HL-60/S4 treated with phorbol 12-myristate 13-acetate at 8.2 ng/mL for 4 days and 3 days (cell line): Measurements from ENCODE around the gene NPNT.

Experiments
- in situ Hi-C: fragments of 300-500 bp; cut with MboI; formaldehyde crosslinking; loops from 2 replicates; pipeline ENCODE4 v1.15.0; 2022; ENCODE audit warnings: low sequenced_read_pairs

NPNT gene

DNA sequence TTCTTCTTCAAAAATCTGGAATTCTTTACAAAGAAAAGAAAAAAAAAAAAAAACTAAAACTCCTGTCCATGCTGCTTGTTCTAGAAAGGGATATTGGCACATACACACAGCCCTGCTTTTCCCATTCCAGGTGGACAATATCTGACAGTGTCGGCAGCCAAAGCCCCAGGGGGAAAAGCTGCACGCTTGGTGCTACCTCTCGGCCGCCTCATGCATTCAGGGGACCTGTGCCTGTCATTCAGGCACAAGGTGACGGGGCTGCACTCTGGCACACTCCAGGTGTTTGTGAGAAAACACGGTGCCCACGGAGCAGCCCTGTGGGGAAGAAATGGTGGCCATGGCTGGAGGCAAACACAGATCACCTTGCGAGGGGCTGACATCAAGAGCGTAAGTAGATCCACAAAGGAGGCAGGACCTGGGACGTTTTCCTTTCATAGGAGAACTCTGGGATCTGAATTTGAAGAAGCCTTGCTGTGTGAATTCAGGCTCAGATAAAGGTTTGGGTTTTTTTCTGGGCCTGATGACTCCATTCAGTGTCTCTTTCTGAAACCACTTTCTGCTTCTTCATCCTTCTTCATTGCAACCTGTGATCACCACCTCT, 71.9 kb downstream of the NPNT start:
- in situ Hi-C loops = no loop called here

DNA sequence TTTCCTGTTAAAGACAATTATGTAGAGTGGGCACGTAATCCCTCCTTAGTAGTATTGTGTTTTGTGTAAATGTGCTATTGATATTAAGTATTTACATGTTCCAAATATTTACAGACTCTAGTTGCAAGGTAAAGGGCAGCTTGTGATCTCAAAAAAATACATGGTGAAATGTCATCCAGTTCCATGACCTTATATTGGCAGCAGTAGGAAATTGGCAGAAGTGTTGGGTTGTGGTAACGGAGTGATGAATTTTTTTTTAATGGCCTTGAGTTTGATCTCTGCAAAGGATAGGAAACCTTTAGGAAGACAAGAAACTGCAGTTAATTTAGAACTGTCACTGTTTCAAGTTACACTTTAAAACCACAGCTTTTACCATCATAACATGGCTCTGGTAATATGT, 74.3 kb downstream of the NPNT start:
- in situ Hi-C loops = no loop called here

DNA sequence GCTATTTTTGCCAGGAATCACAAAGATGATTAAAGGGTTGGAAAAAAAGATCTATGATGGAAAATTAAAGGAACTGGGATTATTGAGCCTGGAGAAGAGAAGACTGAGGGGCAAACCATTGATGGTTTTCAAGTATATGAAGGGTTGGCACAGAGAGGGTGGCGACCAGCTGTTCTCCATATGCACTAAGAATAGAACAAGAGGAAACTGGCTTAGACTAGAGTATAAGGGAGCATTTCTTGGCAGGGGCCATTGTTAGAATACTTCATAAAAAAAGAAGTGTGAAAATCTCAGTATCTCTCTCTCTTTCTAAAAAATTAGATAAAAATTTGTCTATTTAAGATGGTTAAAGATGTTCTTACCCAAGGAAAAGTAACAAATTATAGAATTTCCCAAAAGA, 75.1 kb downstream of the NPNT start:
- in situ Hi-C loops = no loop called here

DNA sequence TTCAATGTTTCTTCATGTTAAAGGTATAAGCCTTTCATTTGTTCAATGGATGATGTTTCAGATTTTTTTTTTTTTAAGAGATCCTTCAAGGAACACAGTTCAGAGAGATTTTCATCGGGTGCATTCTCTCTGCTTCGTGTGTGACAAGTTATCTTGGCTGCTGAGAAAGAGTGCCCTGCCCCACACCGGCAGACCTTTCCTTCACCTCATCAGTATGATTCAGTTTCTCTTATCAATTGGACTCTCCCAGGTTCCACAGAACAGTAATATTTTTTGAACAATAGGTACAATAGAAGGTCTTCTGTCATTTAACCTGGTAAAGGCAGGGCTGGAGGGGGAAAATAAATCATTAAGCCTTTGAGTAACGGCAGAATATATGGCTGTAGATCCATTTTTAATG, 75.8 kb downstream of the NPNT start:
- in situ Hi-C loops = no loop called here

DNA sequence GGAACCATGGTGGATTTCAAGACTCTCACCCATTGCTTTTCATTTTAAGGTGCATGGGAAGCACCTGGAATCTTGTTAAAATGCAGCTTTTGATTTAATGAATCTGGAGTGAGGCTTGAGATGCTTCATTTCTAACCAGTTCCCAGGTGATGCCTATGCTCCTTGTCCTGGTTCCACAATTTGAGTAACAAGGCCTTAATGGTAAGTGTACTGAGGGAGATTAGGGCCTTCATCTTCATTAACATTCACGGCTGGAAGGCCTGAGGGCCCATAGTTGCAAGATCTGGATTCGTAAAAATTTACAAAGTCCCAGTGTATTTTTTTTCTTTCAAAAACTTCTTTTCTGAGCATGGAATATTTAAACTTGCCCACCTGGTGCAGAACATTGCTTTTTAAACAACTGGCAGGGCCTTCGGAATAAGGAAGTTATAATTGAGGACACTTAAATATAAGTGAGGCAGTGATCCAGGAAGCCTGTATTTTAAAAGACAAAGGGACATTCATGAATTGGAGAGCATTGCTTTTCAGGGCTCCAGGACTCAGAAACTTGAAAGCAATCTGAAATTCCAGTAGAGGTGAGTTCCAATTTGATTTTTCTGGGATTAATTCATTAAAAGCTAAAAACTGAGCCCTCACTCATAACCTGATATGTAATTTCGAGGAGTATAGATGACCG, 77.8 kb downstream of the NPNT start:
- in situ Hi-C loops = no loop called here

DNA sequence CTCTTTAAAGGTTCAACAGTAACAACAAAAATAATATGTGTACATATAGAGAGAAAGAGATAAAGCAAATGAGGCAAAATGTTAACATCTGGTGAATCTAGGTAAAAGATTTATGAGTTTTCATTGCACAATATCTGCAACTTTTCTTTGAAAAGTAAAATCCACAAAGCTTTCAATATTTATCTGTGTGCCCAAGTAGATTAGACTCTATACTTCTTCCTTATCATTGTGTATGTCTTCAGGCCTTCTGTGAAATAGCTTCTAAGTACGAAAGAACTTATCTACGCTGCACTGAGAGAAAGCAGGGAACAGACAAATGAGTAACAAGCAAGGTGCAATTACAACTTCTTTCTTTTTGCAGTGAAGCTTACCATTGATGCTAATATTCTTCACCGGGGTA, 81.6 kb downstream of the NPNT start:
- in situ Hi-C loops = no loop called here

DNA sequence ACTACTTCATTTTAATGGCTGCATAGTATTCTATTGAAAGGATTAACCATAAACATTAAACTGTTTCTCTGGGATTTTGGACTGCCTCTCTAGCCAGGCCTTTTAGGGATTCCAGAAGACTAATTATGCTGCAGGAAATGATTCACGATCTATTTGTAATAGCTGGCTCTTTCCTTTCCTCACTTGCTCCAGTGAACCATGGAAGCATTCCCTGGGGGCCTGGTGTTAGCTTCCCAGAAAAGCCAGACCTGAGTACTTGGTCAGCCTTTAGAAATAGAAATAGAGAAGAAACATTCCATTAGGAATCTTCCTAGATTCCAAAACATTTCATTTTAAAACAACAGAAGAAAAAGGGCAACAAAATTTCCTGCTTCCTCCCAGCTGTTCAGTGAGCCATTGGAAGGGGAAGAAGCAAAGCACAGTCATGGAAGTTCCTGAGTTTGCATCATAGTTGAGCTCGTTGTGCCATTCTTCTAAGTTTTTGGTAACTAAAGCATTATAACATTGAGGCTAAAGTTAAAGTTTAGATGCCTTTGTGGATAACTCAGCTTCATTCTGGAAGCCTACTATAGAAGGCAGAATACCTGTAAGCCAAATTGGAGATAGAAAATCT, 83.5 kb downstream of the NPNT start:
- in situ Hi-C loops = no loop called here

DNA sequence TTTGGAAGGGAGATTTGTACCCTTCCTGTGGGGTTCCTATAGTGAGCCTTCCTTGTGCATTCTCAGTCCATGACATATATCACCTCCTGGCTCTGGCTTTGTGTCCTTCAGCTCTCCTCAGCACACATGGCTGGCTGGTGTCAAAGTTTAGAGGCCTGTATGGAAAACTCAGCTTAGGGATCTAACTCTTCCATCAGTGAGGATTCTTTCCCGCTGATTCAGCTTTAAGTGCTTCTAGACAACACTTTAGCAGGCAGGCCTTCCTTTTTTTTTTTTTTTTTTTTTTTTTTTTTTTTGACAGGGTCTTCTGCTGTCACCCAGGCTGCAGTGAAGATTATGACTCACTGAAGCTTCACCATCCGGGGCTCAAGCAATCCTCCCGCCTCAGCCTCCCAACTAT, 84.2 kb downstream of the NPNT start:
- in situ Hi-C loops = no loop called here

DNA sequence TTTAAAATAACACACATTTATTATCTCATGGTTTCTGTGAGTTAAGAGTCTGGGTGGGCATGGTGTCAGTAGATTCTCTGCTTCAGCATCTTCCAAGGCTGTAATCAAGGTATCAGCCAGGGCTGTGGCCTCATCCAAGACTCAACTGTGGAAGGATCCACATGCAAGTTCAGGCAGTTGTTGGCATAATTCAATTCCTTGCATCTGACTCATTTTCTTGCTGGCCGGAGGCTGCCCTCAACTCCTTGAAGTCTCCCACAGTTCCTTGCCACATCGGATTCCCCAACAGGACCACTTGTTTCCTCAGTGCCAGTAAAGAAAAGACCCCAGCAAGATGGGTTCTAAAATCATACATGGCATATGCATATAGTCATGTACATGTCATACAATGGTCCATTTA, 93.4 kb downstream of the NPNT start:
- in situ Hi-C loops = no loop called here

DNA sequence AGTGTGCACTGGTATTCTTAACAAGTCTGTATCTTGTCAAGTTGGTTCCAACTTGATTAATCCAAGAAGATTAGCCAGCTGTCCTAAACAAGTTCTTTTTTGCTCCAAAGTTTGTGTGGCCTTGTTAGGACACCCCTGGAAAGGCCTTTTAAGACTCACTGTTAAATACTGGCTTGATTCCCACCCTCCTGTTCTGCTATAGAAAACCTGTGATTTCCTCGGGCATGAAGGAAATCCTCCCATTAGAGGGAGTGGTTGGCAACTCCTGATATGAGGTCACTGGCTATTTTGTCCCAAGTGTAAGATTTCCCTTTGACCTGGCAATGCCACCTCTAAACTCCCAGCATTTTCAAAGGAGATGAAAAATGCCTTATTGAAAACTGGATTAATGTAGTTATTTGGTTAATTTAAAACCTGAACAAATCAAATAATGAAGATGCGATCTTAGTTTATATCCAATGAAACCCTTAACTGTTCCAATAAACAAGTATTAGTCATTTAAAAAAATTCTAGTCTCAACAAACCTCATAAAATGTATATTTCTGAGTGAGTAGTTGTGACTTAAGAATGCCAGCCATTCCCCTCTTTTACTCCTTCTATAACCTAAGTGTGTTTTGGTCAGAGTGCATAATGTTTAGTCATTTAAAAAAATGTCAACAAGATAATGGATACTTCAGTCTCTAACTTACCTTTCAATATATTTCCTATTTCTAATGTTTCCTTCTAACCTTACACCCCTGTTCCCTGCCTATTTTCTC, 94.4 kb downstream of the NPNT start:
- in situ Hi-C loops = no loop called here

DNA sequence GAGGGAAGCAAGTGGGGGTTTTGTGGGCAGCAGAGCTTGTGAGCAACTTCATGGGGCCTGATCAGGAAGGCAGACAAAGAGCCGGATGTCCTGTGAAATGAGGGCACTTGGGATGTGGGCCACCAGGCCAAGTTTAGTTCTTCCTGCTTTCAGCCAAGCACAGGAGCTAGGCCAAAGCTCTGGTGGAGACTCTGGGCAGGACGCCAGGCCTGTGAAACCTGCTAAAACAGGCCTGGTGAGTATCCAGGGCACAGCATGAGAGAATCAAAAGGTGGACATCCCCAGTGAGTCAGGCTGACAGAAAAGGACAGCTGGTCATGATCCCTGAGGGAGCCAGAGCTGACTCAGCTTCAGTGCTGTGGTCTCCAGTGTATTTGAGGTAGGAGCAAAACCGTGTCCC, 95.7 kb downstream of the NPNT start:
- in situ Hi-C loops = no loop called here

DNA sequence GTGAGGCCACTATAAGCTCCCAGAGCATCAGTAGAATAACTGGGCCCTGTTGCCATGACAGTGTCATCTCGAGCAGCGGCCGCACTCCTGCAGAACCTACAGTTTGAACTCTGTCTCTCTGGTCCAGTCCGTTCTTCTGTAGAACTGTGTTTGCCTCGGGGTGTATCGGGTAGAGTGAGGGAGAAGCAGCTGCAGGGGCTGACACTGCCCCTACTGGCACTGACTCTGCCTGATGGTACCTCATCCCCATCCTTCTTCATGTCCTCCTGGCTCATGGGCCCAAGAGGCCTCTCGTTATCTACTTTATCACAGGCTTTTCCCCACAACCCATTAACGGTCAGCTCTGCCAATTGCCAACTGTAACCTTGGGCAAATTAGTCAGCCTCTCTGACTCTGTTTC, 96.5 kb downstream of the NPNT start:
- in situ Hi-C loops = no loop called here

DNA sequence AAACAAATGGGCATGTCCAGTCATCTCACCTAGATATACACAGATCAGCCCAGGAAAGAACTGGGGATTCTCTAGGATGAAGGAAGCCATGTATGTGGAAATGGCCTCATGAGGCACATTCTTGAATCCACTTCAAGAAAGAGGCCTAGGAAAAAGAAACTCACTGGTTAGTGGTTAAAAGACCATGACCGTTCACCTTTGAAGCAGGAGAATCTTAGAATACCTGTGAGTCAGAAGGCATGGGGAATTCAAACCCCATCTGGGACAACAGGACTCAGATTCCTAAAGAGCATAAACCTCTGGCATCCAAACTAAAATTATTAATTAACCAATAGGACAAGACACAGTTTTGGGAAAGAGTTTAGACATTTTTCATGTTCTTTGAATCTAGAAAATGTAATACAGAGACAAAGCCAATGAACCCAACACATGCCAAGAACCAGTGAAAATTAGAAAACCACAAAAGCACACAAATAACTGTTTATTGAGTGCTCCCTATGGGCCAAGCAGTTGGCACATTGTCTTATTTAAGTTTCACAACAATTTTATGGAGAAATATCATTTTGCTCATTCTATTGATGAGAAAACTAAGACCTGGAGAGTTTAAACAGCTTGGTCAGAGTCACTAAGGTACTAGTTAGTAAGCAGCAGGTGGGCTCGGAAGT, 97.5 kb downstream of the NPNT start:
- in situ Hi-C loops = no loop called here

DNA sequence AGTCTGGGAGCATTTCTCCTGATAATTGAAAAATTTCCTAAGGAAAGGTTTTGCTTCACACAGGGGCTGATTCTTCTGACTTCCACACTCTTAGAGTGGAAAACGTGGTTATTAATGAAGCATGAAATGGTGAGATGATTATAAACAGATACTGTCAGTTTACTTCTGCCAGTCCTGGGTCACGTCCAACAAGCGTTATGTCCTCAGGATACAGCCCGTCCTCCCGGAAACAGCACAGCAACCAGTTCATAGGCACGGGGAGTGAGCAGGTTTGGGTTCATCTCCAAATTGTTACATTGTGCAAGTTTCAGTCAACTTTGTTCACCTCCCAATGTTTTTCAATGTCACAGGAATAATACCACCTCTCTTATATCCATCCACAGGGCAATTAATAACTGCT, 98.8 kb downstream of the NPNT start:
- in situ Hi-C loops = no loop called here

DNA sequence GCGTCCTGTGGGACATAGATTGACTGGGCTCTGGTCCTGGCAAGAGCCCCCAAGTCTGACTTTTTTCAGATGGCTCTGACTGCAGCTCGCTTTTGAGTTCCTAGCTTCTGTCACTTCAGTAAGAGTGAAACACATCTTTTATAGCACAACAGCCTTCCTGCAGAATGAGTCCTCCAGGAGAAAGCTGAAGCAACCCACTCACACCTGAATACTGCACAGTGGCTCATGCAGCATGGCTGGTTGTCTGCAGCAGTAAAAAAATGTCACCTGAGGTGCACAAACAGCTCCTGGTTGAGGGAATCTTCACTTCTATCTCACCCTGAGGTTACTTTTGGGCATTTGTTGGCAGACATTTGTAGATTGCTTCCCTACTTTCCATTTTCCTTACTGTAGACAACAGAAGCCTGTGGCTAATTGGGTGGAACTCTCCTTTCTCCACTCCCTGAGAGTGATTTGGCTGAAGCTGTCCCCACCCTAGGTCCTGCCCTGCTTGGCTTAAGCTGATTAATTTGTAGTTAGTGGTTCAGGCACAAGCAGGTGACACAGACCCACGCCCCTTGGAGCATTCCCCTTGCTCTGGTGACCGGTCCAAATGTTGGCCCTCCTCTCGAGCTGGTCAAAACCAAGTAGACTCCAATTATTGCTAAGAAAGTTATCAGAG, 99.7 kb downstream of the NPNT start:
- in situ Hi-C loops = no loop called here

DNA sequence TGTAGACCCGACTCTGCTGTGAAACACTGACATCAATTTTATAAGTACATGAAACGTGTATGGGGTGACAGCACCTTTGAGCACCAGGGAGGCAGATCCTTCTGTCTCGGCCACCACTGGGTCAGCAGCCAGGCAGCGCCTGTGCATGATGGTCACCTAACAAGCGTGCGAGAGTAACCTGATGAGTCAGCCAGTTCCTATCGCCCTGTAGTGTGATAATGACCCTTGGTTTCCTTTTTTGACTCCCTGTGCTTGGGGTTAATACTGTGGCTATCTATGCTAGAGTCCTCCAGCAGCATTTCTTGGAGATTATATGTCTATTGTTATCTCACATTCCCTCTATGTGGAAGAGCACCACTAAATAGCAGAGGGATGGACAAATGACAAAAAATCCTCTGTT, 101.6 kb downstream of the NPNT start:
- in situ Hi-C loops = no loop called here

DNA sequence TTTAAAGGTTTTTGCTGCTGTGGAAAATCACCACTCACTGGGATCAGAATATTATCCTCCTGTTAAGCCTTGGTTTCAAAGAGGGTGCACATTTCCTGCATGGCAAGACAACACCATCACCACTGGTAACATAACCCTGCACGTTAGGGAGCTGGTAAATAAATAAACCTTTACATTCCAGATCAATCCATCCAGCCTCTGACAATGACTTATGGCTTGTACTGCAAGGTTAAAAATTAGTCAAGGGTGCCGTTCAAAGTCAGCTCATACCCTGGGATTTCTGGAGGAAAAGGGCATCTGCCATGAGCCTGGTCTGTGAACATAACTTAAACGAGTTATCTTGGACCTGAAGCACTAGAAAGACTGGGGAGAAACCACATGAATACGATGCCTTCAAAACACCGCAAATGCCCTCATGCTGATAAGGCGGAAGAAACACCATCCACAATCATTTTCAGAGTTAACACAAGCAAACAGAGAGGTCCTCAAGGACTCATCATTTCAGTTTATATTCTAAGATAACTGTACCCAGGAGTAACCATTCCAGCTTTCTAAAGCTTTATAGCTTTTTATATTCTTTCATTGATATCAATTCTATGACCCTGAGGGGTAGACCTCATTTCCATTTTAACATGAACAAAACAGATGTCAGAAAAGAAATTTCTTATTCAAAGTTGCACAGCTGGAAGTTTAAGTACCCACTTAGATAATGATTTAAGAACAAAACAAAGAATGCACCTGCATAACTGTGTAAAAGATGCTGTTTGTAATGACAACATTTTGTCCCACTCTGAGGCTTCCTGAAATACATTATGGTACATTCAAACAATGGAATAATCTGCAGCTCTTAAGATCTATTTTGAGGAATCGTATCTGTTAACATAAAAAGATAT, 103.1 kb downstream of the NPNT start:
- in situ Hi-C loops = no loop called here

DNA sequence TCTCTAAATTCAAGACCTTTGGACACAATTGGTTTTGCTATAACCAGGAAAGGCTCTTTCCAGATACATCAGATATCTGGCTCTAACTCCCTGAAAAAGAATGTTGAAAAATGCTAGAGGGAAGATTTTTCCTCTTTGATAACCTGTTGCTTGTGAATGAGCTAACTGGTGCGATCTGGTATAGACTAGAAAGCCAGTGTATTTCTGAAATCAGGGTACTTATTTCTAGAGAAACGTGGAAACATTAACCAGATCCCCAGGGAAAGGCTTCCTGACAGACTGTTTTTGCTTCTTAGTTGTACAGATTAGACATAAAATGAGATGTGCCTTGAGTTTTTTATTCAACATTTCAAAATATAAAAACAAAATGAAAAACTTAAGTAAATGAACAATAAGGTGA, 107.7 kb downstream of the NPNT start:
- in situ Hi-C loops = no loop called here

DNA sequence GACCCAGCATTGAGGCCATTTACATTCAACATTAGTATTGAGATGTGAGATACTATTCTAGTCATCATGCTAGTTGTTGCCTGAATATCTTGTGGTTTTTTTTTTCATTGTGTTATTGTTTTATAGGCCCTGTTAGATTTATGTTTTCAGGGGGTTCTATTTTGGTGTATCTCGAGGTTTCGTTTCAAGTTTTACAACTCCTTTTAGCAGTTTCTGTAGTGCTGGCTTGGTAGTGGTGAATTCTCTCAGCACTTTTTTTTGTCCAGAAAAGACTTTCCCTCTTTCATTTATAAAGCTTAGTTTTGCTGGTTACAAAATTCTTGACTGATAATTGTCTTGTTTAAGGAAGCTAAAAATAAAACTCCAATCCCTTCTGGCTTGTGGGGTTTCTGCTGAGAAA, 115.5 kb downstream of the NPNT start:
- in situ Hi-C loops = no loop called here

DNA sequence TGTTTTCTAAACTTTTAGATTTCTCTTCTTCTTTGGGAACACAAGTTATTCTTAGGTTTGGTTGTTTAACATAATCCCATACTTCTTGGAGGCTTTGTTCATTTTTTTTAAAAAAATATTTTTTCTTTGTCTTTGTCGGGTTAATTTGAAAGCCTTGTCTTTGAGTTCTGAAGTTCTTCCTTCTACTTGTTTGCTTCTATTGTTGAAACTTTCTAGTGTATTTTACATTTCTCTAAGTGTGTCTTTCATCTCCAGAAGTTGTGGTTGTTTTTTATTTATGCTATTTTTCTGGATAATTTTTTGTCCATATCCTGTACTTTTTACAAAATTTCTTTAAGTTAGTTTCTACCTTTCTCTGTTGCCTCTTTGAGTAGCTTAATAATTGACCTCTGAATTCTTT, 116.1 kb downstream of the NPNT start:
- in situ Hi-C loops = no loop called here
